ENCODE data around the gene ANKRA2. TPM values are rescaled to one million over a fixed set of nuclear protein-coding genes. Genes with fewer than 3 reads are reported as not detected.

Gene ANKRA2
- total and polyA plus RNA-seq, 2 donors: 25.5 to 59.2 TPM

Other genes with a start within 250 kb of the ANKRA2 start
- gene FOXD1, start 116.9 kb downstream of the ANKRA2 start, total RNA-seq: 0.05 TPM
- gene FOXD1, start 116.9 kb downstream of the ANKRA2 start, polyA plus RNA-seq: 0.23 TPM
- gene BTF3, start 67.2 kb downstream of the ANKRA2 start, total RNA-seq: 448 TPM
- 1,030 TPM for gene BTF3, start 67.2 kb downstream of the ANKRA2 start, polyA plus RNA-seq
- 16.4 TPM for gene UTP15, start 104 bp upstream of the ANKRA2 start, total RNA-seq
- 8.6 TPM for gene UTP15, start 104 bp upstream of the ANKRA2 start, polyA plus RNA-seq
- gene ARHGEF28, start 60.6 kb upstream of the ANKRA2 start, total RNA-seq: 7.3 TPM
- 7.4 TPM for gene ARHGEF28, start 60.6 kb upstream of the ANKRA2 start, polyA plus RNA-seq